Gastroesophageal sphincter (tissue), 4 donors: ENCODE measurements around the gene CRB3. TPM values are rescaled to one million over a fixed set of nuclear protein-coding genes. Genes with fewer than 3 reads are reported as not detected.

Experiments used
- ATAC-seq: fragments of 150-250 bp; one replicate; pipeline ENCODE4 v1.9.1; 2016; ENCODE audit warnings: mild to moderate bottlenecking, moderate library complexity
- H3K27ac ChIP-seq, 4 donors: fragments of 200-600 bp; sonication (generic) in 3 of 4; 1 replicate in 3 of 4; 2 replicates in 1 of 4; pipeline ENCODE4 v1.5.1; 2016 to 2019
- H3K27me3 ChIP-seq: fragments of 200-600 bp; sonication (generic); one replicate; pipeline ENCODE4 v1.5.1; 2019
- H3K36me3 ChIP-seq, 2 donors: fragments of 200-600 bp; sonication (generic); one replicate each; pipeline ENCODE4 v1.5.1; 2019; ENCODE audit warnings: control low read depth in 1 of 2
- H3K4me1 ChIP-seq, 3 donors: fragments of 200-600 bp; sonication (generic); 1 replicate in 2 of 3; 2 replicates in 1 of 3; pipeline ENCODE4 v1.5.1; 2016 to 2019; ENCODE audit warnings: control low read depth in 2 of 3
- H3K4me3 ChIP-seq, 2 donors: fragments of 200-600 bp; sonication (generic); one replicate each; pipeline ENCODE4 v1.5.1; 2019; ENCODE audit warnings: mild to moderate bottlenecking in 1 of 2, moderate library complexity in 1 of 2
- H3K9me3 ChIP-seq, 3 donors: fragments of 200-600 bp; sonication (generic); one replicate each; pipeline ENCODE4 v1.5.1; 2017 to 2019; ENCODE audit warnings: control low read depth in 2 of 3
- EP300 ChIP-seq: sonication (generic); formaldehyde crosslinking; IDR thresholded peaks from one replicate; pipeline ENCODE4 v1.6.1; 2017; ENCODE audit warnings: antibody characterized with exemption, mild to moderate bottlenecking
- POLR2A ChIP-seq, 2 donors: fragments of 450-650 bp; IDR thresholded peaks; one replicate each; pipeline ENCODE4 v1.6.1; 2017; ENCODE audit warnings: antibody characterized with exemption in 2 of 2, mild to moderate bottlenecking in 2 of 2, moderate library complexity in 1 of 2
- POLR2AphosphoS5 ChIP-seq: sonication (generic); formaldehyde crosslinking; IDR thresholded peaks from one replicate; pipeline ENCODE4 v1.6.1; 2017; ENCODE audit warnings: antibody characterized with exemption
- WGBS, 2 donors: methylation state at CpG; one replicate each; pipeline ENCODE4 v1.1.5; 2018; ENCODE audit warnings: low coverage in 1 of 2; 5-methylcytosine and 5-hydroxymethylcytosine counted together
- total RNA-seq, 4 donors: library from RNA; depleted of rRNA; stranded (reverse); fragments of >200 nt; gene quantifications; one replicate each; pipeline ENCODE4 v1.1.0, GENCODE V29; 2016
- TF ChIP-seq, protein P1 (sequence below), 4 experiments: fragments of 200-600 bp in 2 of 4; fragments of 450-650 bp in 2 of 4; sonication (generic) in 1 of 4; IDR thresholded peaks; one replicate each; pipeline ENCODE4 v1.5.1; 2017 to 2019; ENCODE audit warnings: antibody characterized with exemption in 4 of 4, mild to moderate bottlenecking in 2 of 4, moderate library complexity in 2 of 4

CRB3 gene
- total RNA-seq, 4 donors from 2014 or later = 0.85 to 6.2 (median 1.6) TPM; not detected in 1

DNA sequence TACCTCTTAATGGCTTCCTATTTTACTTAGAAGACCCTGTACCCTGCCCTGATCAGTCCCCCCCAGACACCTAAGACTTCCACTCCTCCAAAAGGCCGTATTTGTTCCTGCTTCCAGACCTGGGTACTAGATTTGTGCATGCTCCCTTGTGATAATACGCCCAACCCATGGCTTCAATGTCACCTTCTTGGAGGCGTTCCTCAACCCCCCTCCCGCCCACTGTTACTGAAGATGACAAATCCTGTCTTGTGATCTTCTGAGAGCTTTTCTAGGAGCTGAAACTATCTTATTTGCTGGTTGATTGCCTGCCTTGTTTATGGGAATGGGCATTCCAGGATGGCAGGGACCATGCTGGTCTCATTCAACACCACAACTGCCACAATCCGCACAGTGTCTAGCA, 13.9 kb upstream of the CRB3 start:
- 90% methylated on average over 2 to 4 of the region's 5 CpGs for WGBS, 2 donors
- H3K4me3 ChIP-seq = no peak overlapping the region
- H3K27ac ChIP-seq = no peak overlapping the region
- H3K9me3 ChIP-seq = peaks cover 0 to 40% (median 0%) of the 10 kb centered on the region in 3 donors
- TF ChIP-seq POLR2AphosphoS5 = no peak
- TF ChIP-seq POLR2A (IDR thresholded peaks at IDR 0.05) = no peak
- no peak for TF ChIP-seq EP300
- TF ChIP-seq, protein P1, sequence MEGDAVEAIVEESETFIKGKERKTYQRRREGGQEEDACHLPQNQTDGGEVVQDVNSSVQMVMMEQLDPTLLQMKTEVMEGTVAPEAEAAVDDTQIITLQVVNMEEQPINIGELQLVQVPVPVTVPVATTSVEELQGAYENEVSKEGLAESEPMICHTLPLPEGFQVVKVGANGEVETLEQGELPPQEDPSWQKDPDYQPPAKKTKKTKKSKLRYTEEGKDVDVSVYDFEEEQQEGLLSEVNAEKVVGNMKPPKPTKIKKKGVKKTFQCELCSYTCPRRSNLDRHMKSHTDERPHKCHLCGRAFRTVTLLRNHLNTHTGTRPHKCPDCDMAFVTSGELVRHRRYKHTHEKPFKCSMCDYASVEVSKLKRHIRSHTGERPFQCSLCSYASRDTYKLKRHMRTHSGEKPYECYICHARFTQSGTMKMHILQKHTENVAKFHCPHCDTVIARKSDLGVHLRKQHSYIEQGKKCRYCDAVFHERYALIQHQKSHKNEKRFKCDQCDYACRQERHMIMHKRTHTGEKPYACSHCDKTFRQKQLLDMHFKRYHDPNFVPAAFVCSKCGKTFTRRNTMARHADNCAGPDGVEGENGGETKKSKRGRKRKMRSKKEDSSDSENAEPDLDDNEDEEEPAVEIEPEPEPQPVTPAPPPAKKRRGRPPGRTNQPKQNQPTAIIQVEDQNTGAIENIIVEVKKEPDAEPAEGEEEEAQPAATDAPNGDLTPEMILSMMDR (IDR thresholded peaks at IDR 0.05) = no peak
- no peaks in the 10 kb centered on the region for H3K4me1 ChIP-seq
- ATAC-seq = no peak
- no peaks in the 10 kb centered on the region for H3K27me3 ChIP-seq
- H3K36me3 ChIP-seq = peaks cover 0 to 99% of the 10 kb centered on the region in 2 donors

DNA sequence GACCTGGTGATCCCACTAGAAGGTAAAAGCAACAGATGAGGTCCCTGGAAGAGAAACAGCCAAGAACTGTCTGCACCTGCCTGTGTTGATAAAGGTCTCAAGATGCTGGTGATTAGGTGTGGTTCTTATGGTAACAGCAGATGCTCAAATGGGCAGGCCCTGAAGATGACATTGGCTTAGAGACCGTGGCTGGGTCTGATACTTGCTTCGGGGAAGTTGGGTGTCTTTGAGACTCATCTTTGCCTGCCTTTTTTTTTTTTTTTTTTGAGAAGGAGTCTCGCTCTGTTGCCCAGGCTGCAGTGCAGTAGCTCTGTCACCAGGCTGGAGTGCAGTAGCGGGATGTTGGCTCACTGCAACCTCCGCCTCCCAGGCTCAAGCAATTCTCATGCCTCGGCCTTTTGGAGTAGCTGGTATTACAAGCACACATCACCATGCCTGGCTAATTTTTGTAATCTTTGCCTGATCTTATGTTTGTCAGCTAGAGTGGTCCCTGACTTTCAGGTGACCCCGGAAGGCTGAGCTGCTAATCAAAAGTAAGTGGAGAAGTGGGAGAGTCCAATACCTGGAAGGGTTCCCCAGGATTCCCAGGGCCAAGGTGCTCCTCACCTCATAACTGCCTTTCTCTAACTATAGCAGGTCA, 12.4 kb upstream of the CRB3 start:
- ATAC-seq = no peak
- no peak overlapping the region for H3K4me3 ChIP-seq
- TF ChIP-seq POLR2A (IDR thresholded peaks at IDR 0.05) (no peak), EP300 (no peak), POLR2AphosphoS5 (no peak)
- TF ChIP-seq, protein P1 (IDR thresholded peaks at IDR 0.05) = no peak
- peaks cover 0 to 99% of the 10 kb centered on the region in 2 donors for H3K36me3 ChIP-seq
- H3K27ac ChIP-seq = no peak overlapping the region
- 85 to 100% methylated on average over 2 to 4 of the region's 7 CpGs for WGBS, 2 donors
- H3K27me3 ChIP-seq = no peaks in the 10 kb centered on the region
- H3K4me1 ChIP-seq = no peaks in the 10 kb centered on the region
- peaks cover 0 to 24% (median 0%) of the 10 kb centered on the region in 3 donors for H3K9me3 ChIP-seq

DNA sequence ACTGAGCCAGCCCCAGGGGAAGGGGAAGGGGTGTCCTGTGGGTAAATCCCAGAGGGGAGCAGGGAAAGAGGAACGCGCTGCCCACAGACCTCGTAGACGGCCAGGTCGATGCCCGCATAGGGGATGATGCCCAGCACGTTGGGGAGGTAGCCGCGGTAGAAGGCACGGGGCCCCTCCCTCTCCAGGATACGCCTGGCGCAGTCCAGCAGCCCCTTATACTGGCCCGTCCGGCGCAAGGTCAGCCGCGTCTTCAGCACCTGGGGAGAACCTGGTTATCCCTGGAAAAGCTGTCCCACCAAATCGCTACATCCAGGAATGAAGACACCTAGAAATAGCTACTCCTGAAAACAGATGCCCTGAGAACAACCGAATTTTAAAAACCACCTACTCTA, 11.9 kb upstream of the CRB3 start:
- no peak for ATAC-seq
- H3K9me3 ChIP-seq = peaks cover 0 to 22% (median 0%) of the 10 kb centered on the region in 3 donors
- peaks cover 0 to 99% of the 10 kb centered on the region in 2 donors for H3K36me3 ChIP-seq
- no peaks in the 10 kb centered on the region for H3K4me1 ChIP-seq
- H3K4me3 ChIP-seq = no peak overlapping the region
- WGBS, 2 donors = 85 to 100% methylated on average over 1 to 2 of the region's 19 CpGs
- TF ChIP-seq POLR2A (IDR thresholded peaks at IDR 0.05) (no peak), POLR2AphosphoS5 (no peak), EP300 (no peak)
- TF ChIP-seq, protein P1 (IDR thresholded peaks at IDR 0.05) = no peak
- H3K27me3 ChIP-seq = no peaks in the 10 kb centered on the region
- no peak overlapping the region for H3K27ac ChIP-seq

DNA sequence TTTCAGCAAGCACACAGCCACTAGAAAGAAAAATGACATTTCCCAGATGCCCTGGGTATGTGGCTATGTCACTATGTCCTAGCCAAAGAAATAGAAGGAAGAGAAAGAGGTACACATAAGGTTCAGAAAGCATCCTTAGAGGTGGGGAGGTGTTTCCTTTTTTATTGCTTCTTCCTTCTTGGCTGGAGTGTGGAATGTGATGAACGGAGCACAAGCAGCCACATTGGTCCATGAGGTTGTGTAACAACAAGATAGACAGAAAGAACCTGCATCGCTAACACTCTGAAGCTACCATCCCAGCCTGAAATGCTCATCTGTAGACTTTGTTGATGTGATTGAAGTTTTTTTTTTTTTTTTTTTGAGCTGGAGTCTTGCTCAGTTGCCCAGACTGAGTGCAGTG, 11.2 kb upstream of the CRB3 start:
- Histone ChIP-seq H3K4me1 (peaks cover 0 to 4% (median 0%) of the 10 kb centered on the region in 3 donors), H3K27ac (no peak overlapping the region), H3K27me3 (no peaks in the 10 kb centered on the region), H3K9me3 (peaks cover 0 to 22% (median 0%) of the 10 kb centered on the region in 3 donors), H3K36me3 (peaks cover 0 to 95% of the 10 kb centered on the region in 2 donors), H3K4me3 (no peak overlapping the region)
- TF ChIP-seq EP300 (no peak), POLR2A (IDR thresholded peaks at IDR 0.05) (no peak), POLR2AphosphoS5 (no peak)
- TF ChIP-seq, protein P1 (IDR thresholded peaks at IDR 0.05) = no peak
- WGBS, 2 donors = 93 to 94% methylated on average over 2 of the region's 2 CpGs
- ATAC-seq = no peak

DNA sequence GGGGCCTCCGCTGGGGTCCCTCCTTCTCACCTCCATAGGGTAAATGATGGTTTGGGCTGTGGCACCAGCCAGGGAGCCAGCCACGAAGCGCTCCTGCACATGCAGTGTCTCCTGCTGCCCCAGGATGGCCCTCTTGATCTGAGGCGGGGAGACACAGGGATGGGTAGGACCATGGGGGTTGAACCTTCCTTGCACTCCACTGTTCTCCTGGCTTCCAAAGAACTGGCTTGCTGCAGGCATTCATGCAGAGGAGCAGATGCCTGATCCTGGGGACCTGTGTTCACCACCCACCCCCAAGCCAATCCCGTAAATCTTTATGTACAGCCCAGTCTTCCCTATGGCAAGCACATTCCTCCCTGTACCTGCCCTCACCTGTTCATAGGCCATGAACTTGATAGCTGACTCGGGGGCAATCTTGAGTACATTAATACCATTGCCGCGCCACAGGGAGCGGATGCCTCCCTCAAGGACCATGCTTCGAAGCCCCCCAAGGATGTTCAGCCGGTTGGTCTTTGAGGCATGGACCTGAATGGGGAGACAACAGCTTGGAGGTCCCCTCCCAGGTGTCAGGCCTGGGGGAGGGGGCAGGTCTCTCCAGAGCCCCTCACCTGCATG, 10.0 kb upstream of the CRB3 start:
- peaks cover 0 to 84% of the 10 kb centered on the region in 2 donors for H3K36me3 ChIP-seq
- WGBS, 2 donors = 100% methylated on average over 1 to 5 of the region's 11 CpGs
- TF ChIP-seq POLR2AphosphoS5 = no peak
- no peak for TF ChIP-seq EP300
- TF ChIP-seq, protein P1 (IDR thresholded peaks at IDR 0.05) = no peak
- no peak for TF ChIP-seq POLR2A (IDR thresholded peaks at IDR 0.05)

More for the DNA sequence above, 10.0 kb upstream of the CRB3 start:
- peaks cover 0 to 22% (median 0%) of the 10 kb centered on the region in 3 donors for H3K9me3 ChIP-seq
- no peaks in the 10 kb centered on the region for H3K27me3 ChIP-seq
- H3K4me1 ChIP-seq = peaks cover 0 to 16% (median 6%) of the 10 kb centered on the region in 3 donors
- no peak overlapping the region for H3K27ac ChIP-seq
- no peak for ATAC-seq
- H3K4me3 ChIP-seq = no peak overlapping the region
